ENCODE measurements around the gene DHX9. TPM values are rescaled to one million over a fixed set of nuclear protein-coding genes. Genes with fewer than 3 reads are reported as not detected.

DHX9 gene
- total RNA-seq, 4 donors from 2014 or later: 103 to 172 (median 144) TPM

- peak in 1 of 2 donors; percentile 2 for DNase-seq
- Histone ChIP-seq H3K4me3 (replicated peaks in 1 of 3) (no peak overlapping the region), H3K9me3 (no peaks in the 10 kb centered on the region), H3K36me3 (no peaks in the 10 kb centered on the region), H3K4me1 (no peaks in the 10 kb centered on the region), H3K27ac (no peak overlapping the region), H3K27me3 (no peaks in the 10 kb centered on the region)
- intact Hi-C loops (cut with DNase I): no loop called here
- TF ChIP-seq POLR2A (IDR thresholded peaks at IDR 0.05): no peak
- TF ChIP-seq CTCF (IDR thresholded peaks at IDR 0.05): no peak
- 71 to 72% methylated on average over 3 of the region's 3 CpGs for WGBS, 2 donors
Observed at GRCh38 chr1:182809414-182809957, 29.7 kb upstream of the DHX9 start.

- Histone ChIP-seq H3K4me1 (no peaks in the 10 kb centered on the region), H3K4me3 (replicated peaks in 1 of 3) (no peak overlapping the region), H3K27ac (no peak overlapping the region), H3K9me3 (no peaks in the 10 kb centered on the region), H3K36me3 (peaks cover 0 to under 1% of the 10 kb centered on the region in 2 donors), H3K27me3 (no peaks in the 10 kb centered on the region)
- WGBS, 2 donors: 97% methylated on average over 4 of the region's 4 CpGs
- intact Hi-C loops (cut with DNase I): no loop called here
- no peak for DNase-seq
- TF ChIP-seq CTCF (IDR thresholded peaks at IDR 0.05): no peak
- no peak for TF ChIP-seq POLR2A (IDR thresholded peaks at IDR 0.05)
Observed at GRCh38 chr1:182811975-182812722, 27.0 kb upstream of the DHX9 start.

GRCh38 chr1:182816863-182817262, 22.3 kb upstream of the DHX9 start:
- Histone ChIP-seq H3K4me1 (no peaks in the 10 kb centered on the region), H3K27ac (no peak overlapping the region), H3K4me3 (replicated peaks in 1 of 3) (no peak overlapping the region), H3K36me3 (peaks cover 6 to 8% of the 10 kb centered on the region in 2 donors), H3K9me3 (no peaks in the 10 kb centered on the region), H3K27me3 (no peaks in the 10 kb centered on the region)
- WGBS, 2 donors: 93 to 97% methylated on average over 2 of the region's 2 CpGs
- intact Hi-C loops (cut with DNase I): no loop called here
- no peak for TF ChIP-seq POLR2A (IDR thresholded peaks at IDR 0.05)
- TF ChIP-seq CTCF (IDR thresholded peaks at IDR 0.05): no peak
- no peak for DNase-seq

GRCh38 chr1:182817802-182818201, 21.3 kb upstream of the DHX9 start:
- DNase-seq: no peak
- Histone ChIP-seq H3K36me3 (peaks cover 6 to 8% of the 10 kb centered on the region in 2 donors), H3K9me3 (no peaks in the 10 kb centered on the region), H3K4me1 (no peaks in the 10 kb centered on the region), H3K27me3 (no peaks in the 10 kb centered on the region), H3K4me3 (replicated peaks in 1 of 3) (no peak overlapping the region), H3K27ac (no peak overlapping the region)
- no peak for TF ChIP-seq CTCF (IDR thresholded peaks at IDR 0.05)
- TF ChIP-seq POLR2A (IDR thresholded peaks at IDR 0.05): no peak
- intact Hi-C loops (cut with DNase I): no loop called here
- WGBS, 2 donors: 87 to 90% methylated on average over 3 of the region's 3 CpGs

- DNase-seq: no peak
- Histone ChIP-seq H3K36me3 (peaks cover 0 to 4% of the 10 kb centered on the region in 2 donors), H3K4me3 (replicated peaks in 1 of 3) (no peak overlapping the region), H3K4me1 (peaks cover 11 to 17% of the 10 kb centered on the region in 2 donors), H3K27me3 (no peaks in the 10 kb centered on the region), H3K9me3 (no peaks in the 10 kb centered on the region), H3K27ac (no peak overlapping the region)
- intact Hi-C loops (cut with DNase I): no loop called here
- WGBS, 2 donors: 76 to 81% methylated on average over 3 of the region's 3 CpGs
- TF ChIP-seq CTCF (IDR thresholded peaks at IDR 0.05) (no peak), POLR2A (IDR thresholded peaks at IDR 0.05) (no peak)
Observed at GRCh38 chr1:182823220-182823619, 15.9 kb upstream of the DHX9 start.

Measured in thyroid gland (tissue), 4 donors.